ENCODE measurements around the gene C1orf74.
"Not testable (repeated sequence)": the region's sequence is repeated elsewhere in the genome, so short reads cannot be mapped to it uniquely, and the experiment has no call there.

Gene C1orf74

GRCh38 chr1:209805341-209805781 is 21.0 kb upstream of the C1orf74 start:
- DNase-seq: no peak

DNA sequence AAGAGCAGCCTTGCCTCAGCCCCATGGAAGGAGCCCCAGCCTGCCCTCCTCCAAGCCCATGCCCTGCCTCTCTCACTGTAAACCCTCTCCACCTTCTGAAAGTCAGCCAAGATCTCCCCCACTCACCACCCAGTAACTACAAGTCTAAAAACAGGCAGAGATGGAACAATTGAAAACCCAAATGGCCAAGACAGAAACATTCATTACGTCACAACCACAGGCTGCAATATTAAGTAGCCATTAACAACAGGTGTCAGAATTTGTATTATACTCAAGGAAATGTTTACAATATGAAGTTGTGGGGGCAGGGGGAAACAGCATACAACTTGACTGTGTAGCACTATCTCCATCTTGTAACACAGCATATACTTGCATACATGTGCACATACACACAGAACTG is 19.2 kb upstream of the C1orf74 start:
- no peak for DNase-seq

GRCh38 chr1:209802780-209803152 is 18.4 kb upstream of the C1orf74 start:
- no peak for DNase-seq

DNA sequence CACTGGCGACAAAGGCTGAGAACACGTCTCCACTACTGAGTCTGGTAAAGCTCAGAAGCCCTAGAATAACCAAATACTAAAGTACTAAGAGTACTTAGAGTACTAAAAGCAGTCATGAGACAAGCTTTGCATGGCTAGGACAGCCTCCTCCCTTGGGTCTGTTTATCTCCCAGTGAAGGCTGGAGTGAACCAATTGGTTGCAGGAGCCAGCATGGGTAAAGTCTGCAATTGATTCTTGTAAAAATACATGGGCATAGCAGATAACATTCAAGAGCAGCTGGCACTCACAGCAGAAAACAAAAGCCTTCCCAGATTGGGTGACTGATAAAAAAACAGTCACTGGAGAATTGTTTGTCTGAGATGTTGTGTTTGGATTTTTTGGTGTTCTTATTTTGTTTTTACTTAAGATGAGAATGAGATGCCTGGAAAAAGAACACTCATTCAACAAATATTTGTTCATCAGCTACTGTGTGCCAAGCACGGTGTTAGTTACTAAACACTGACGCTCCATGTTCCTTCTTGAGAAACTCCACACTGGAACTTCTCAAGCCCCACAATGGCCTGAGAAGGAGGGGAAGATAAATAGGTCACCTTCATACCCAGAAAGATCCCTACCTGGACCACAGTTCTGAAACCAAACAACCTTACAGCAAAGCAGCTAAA is 17.9 kb upstream of the C1orf74 start:
- no peak for DNase-seq

GRCh38 chr1:209800984-209801834 is 16.9 kb upstream of the C1orf74 start:
- no peak for DNase-seq

- DNase-seq: no peak
Measured at GRCh38 chr1:209797978-209798639, 13.8 kb upstream of the C1orf74 start.

GRCh38 chr1:209793711-209794110 is 9.4 kb upstream of the C1orf74 start:
- DNase-seq: not testable (repeated sequence)

GRCh38 chr1:209791920-209792319 is 7.6 kb upstream of the C1orf74 start:
- no peak for DNase-seq

GRCh38 chr1:209790286-209791193 is 6.2 kb upstream of the C1orf74 start:
- DNase-seq: no peak

DNA sequence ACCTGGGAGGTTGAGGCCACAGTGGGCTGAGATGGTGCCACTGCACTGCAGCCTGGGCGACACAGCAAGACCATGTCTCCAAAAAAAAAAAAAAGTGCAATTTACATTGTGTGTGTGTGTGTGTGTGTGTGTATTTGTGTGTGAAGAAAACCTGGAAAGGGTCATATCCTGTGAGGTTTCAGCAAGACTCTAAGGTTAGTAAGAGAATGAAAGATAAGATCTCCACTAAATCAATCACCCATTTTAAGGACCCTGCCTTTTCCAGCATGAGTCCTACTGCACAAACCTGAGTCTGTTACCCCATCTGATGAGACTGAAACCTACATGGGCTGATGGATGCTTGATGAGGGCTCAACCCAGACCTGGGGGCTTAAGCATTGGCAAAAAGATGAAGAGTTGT is 4.9 kb upstream of the C1orf74 start:
- no peak for DNase-seq

DNA sequence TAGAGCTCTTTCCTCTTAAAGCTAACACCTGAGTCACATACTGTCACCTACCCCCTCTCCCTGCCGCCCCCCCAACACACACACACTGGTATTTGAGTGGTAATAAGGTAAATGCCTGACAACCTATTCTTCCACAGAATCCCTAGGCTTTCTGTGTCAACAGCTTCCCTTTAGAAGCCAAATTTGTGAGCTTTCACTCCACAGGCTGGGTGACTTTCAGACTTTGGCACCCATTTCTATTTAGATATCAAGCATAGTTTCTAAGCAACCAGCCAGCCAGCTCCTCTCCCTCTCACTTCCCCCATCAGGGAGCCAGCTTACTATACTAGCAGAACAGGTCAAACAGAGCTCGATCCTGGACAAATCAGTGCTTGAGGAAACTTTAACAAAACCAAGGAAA is 3.2 kb upstream of the C1orf74 start:
- DNase-seq: no peak

DNA sequence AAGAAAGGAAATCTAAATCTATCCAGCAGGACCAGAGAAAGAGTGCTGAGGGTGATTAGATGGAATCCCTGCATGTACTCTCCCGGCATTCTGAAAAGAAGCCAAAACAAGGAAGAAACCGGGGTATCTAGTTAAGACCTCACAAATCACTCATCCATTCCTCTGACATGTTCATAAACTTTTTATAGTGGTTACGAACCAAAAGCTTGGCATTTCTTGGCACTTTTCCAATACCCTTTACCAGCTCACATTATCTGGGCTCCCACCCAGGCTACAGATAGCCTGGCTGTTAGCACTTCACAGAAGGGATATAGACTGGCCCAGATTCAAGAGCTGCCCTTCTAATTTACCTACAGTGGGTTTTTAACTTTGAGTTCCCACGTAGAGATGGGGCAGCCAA is 1.8 kb upstream of the C1orf74 start:
- DNase-seq: no peak

- no peak for DNase-seq
Measured at GRCh38 chr1:209785592-209785991, 1.2 kb upstream of the C1orf74 start.

DNA sequence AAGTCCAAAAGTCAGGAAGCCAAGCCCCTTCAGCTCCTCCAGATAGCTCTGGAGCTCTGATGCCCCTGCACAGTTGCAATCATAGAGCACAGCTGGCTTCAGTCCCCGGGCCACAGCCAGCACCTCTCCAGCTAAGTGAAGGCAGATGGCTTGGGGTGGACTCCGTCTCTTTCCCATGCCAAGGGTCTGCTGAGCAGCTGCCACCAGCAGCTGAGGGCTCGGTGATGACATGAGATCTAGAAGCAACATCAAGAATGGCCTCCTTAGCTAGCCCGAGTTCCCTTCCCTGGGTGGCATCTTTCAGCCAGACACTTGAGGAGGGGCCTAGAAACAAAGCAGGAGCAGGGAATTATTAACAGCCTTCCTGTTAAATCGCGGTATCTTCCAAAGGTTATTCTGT is 973 bp downstream of the C1orf74 start:
- DNase-seq: no peak

- DNase-seq: no peak
Measured at GRCh38 chr1:209780268-209780667, 4.1 kb downstream of the C1orf74 start.

- DNase-seq: no peak
Measured at GRCh38 chr1:209778102-209778501, 6.3 kb downstream of the C1orf74 start.

GRCh38 chr1:209777587-209777986 is 6.8 kb downstream of the C1orf74 start:
- DNase-seq: no peak

DNA sequence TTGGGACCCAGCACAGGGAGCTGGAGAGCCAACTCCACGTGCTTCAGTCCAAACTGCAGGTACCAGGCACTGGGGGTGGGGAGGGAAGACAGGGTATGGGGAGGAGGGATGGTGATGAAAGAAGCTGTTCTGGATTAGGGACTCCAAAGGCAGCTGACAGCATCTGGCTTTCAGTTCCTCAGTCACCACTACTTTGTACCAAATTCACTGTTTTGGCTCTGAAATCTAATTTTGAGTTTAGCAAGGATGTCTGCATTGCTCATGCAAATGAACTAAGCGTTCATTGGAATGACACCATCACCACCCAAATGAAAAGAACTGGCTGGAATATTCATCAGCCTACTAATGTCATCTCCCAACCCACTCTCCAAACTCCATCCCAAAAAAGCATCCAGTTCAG is 8.7 kb downstream of the C1orf74 start:
- no peak for DNase-seq

GRCh38 chr1:209774592-209774991 is 9.8 kb downstream of the C1orf74 start:
- no peak for DNase-seq

DNA sequence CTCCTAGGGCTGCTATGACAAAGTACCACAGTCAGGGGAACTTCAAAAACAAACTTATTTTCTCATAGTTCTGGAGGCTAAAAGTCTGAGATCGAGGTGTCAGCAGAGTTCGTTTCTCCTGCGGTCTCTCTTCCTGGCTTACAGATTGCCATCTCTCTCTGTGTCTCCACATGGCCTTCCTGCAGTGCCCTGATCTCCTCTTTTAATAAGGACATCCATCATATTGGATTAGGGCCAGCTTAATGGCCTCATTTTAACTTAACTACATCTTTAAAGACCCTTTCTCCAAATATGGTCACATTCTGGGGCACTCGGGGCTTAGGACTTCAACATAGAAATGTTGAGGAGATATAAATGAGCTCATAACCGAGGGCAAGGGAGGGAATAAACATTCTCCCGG is 12.2 kb downstream of the C1orf74 start:
- no peak for DNase-seq

DNA sequence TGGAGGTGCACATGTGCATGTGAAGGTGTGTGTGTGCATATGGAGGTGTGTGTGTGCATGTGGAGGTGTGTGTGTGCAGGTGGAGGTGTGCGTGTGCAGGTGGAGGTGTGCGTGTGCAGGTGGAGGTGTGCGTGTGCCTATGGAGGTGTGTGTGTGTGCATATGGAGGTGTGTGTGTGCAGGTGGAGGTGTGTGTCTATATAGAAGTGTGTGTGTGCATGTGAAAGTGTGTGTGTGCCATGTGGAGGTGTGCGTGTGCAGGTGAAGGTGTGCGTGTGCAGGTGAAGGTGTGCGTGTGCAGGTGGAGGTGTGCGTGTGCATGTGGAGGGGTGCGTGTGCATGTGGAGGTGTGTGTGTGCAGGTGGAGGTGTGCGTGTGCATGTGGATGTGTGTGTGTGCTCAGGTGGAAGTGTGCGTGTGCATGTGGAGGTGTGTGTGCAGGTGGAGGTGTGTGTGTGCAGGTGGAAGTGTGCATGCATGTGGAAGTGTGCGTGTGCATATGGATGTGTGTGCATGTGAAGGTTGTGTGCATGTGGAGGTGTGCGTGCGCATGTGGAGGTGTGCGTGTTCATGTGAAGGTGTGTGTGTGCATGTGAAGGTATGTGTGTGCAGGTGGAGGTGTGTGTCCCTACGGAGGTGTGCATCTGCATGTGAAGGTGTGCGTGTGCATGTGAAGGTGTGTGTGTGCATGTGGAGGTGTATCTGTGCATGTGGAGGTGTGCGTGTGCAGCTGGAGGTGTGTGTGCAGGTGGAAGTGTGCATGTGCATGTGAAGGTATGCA is 13.5 kb downstream of the C1orf74 start:
- DNase-seq: no peak

DNA sequence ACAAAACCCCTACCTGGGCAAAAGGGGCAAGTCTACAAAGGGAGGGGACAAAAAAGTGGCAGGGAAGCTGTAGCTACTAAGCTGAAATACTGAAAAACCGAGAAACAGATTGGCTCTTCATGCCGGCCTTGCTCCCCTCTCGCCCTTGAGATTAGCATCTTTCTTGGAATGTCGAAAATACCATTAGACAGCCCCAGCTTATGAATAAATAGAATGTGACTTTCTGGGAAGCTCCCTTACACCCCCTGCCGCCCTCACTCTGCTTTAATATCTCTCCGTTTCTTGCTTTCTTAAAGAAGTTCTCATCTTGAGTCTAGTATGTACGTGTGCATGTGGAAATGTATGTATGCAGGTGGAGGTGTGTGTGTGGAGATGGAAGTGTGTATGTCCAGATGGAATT is 14.4 kb downstream of the C1orf74 start:
- DNase-seq: no peak
